ENCODE data around the gene OR2M5.

OR2M5 gene

GRCh38 chr1:248140846-248141245, 4.1 kb upstream of the OR2M5 start:
- TF ChIP-seq, protein P1, sequence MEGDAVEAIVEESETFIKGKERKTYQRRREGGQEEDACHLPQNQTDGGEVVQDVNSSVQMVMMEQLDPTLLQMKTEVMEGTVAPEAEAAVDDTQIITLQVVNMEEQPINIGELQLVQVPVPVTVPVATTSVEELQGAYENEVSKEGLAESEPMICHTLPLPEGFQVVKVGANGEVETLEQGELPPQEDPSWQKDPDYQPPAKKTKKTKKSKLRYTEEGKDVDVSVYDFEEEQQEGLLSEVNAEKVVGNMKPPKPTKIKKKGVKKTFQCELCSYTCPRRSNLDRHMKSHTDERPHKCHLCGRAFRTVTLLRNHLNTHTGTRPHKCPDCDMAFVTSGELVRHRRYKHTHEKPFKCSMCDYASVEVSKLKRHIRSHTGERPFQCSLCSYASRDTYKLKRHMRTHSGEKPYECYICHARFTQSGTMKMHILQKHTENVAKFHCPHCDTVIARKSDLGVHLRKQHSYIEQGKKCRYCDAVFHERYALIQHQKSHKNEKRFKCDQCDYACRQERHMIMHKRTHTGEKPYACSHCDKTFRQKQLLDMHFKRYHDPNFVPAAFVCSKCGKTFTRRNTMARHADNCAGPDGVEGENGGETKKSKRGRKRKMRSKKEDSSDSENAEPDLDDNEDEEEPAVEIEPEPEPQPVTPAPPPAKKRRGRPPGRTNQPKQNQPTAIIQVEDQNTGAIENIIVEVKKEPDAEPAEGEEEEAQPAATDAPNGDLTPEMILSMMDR (IDR thresholded peaks at IDR 0.05; ENCODE audit: borderline replicate concordance, insufficient read depth, low read depth, low read length) = no peak
- no peak overlapping the region for H3K4me3 ChIP-seq (ENCODE audit: low read depth, low read length)

GRCh38 chr1:248143311-248143710, 1.6 kb upstream of the OR2M5 start:
- no peak overlapping the region for H3K4me3 ChIP-seq (ENCODE audit: low read depth, low read length)
- TF ChIP-seq, protein P1 (IDR thresholded peaks at IDR 0.05; ENCODE audit: borderline replicate concordance, insufficient read depth, low read depth, low read length) = no peak

DNA sequence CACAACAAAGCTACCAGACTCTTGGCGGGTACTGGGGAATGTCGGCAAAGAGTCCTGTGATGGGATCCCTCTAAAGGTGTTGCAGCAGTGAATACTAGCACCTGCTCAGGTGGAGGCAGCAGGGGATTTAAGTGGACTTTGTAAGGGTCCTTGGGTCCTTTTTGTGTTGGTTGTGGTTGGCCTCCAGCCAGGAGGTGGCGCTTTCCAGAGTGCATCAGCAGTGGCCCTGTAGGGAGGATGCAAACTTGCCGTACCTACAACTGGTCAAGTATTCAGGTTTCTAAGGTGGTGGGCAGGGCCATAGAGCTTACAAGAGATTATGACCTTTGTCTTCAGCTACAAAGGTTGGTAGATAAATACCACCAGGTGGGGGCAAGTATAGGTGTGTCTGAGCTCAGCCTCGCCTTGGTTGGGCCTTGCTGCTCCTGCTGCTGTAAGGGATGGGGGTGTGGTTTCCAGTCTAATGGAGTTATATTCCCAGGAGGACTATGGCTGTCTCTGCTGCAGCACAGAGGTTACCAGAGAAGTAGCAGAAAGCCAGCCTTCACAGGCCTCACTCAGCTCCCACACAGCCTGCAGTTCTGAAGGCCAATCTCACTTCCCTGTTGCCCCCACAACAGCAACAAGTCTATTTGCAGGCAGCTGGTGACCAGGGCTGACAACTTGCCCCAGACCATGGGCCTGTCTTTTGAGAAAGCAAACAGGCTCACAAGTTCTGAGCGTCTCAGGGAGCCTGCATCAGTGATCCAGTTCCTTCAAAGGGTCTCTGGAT, 7.3 kb downstream of the OR2M5 start:
- no peak overlapping the region for H3K4me3 ChIP-seq (ENCODE audit: low read depth, low read length)
- TF ChIP-seq, protein P1 (IDR thresholded peaks at IDR 0.05; ENCODE audit: borderline replicate concordance, insufficient read depth, low read depth, low read length) = 0 out of 2 replicates have a peak, but pooled peaks have one; percentile 10

DNA sequence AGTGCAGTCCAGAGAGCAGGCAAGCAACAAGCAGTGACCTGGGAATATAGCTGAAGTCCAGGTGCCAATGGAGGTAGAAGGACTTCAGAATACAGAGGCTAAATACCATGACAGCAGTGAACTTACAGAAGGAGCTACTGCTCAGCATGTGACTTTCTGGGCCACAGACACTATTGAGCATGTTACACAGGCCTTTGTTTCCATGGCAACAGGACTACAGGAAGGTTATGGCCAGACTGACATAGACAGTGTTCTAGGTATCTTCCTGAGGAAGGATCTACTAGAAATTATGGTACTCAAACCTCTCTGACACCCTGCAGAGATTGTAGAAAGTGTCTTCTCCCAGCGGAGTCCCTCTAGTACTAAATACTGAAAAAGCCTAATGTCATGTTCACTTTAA, 11.0 kb downstream of the OR2M5 start:
- H3K4me3 ChIP-seq (ENCODE audit: low read depth, low read length) = no peak overlapping the region
- TF ChIP-seq, protein P1 (IDR thresholded peaks at IDR 0.05; ENCODE audit: borderline replicate concordance, insufficient read depth, low read depth, low read length) = no peak

- no peak overlapping the region for H3K4me3 ChIP-seq (ENCODE audit: low read depth, low read length)
- TF ChIP-seq, protein P1 (IDR thresholded peaks at IDR 0.05; ENCODE audit: borderline replicate concordance, insufficient read depth, low read depth, low read length) = no peak
Observed at GRCh38 chr1:248158758-248159157, 13.8 kb downstream of the OR2M5 start.

DNA sequence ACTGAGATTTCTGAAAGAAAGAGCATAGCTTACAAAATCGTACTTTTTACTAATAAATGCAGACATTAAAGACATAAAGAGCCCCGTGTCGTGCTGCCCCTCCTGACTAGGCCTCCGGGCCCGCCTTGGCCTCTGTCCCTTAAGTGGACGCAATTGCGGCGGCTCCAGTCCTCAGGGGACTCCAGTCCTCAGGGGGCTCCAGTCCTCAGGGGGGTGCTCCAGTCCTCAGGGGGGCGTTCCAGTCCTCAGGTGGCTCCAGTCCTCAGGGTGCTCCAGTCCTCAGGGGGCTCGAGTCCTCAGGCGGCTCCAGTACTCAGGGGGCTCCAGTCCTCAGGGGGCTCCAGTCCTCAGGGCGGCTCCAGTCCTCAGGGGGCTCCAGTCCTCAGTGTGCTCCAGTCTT, 19.1 kb downstream of the OR2M5 start:
- TF ChIP-seq, protein P1 (IDR thresholded peaks at IDR 0.05; ENCODE audit: borderline replicate concordance, insufficient read depth, low read depth, low read length) = no peak
- no peak overlapping the region for H3K4me3 ChIP-seq (ENCODE audit: low read depth, low read length)

GRCh38 chr1:248165186-248165585, 20.2 kb downstream of the OR2M5 start:
- TF ChIP-seq, protein P1 (IDR thresholded peaks at IDR 0.05; ENCODE audit: borderline replicate concordance, insufficient read depth, low read depth, low read length) = no peak

More at GRCh38 chr1:248165186-248165585, 20.2 kb downstream of the OR2M5 start:
- H3K4me3 ChIP-seq (ENCODE audit: low read depth, low read length) = no peak overlapping the region
